22Rv1 (cell line): Measurements from ENCODE around the gene MTHFR.

Source experiments
- H3K27ac ChIP-seq: fragments of 450-650 bp; 2 replicates; pipeline ENCODE4 v1.5.1; 2017
- ZFX ChIP-seq: fragments of 450-650 bp; IDR thresholded peaks from 2 replicates; pipeline ENCODE4 v1.6.1; 2017; ENCODE audit warnings: antibody characterized with exemption, borderline replicate concordance
- TF ChIP-seq, protein P1 (sequence below): fragments of 450-650 bp; IDR thresholded peaks from 2 replicates; pipeline ENCODE4 v1.5.1; 2017; ENCODE audit warnings: mild to moderate bottlenecking

MTHFR gene

DNA sequence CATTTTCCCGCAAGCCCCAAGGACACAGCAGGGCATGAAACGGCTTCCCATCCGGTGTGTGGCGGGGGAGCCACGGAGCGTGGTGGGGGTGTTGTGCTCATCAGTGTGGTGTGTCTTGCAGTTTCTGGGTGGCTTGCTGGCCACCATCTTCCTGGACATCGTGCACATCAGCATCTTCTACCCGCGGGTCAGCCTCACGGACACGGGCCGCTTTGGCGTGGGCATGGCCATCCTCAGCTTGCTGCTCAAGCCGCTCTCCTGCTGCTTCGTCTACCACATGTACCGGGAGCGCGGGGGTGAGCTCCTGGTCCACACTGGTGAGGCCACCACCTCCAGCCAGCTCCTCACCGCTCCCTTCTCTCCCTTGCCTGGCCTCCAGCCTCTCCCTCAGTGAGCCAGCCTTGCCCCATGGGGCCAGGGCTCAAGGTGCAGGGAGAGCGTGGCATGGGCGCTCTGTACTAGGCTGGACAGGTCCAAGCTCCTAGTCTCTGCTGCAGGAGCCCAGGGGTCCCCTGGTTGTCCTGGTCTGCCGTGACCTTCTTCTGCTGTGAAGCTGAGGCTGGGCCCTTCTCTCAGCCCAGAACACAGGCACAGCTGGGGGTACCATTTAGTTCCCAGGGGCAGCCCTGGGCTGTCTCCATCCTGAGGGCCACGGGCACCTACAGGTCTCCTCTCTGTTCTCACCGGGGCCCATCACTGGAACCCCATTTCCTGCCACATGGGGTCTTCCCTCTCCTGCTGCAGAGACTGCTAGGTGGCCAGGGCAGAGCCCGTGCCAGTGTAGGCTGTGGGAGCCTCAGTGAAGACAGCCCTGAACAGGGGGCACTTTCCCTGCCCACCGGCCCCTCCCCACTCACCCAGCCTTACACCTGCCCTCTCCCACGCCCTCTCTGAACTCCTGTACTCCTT is 57.2 kb downstream of the MTHFR start:
- no peak for TF ChIP-seq ZFX
- TF ChIP-seq, protein P1, sequence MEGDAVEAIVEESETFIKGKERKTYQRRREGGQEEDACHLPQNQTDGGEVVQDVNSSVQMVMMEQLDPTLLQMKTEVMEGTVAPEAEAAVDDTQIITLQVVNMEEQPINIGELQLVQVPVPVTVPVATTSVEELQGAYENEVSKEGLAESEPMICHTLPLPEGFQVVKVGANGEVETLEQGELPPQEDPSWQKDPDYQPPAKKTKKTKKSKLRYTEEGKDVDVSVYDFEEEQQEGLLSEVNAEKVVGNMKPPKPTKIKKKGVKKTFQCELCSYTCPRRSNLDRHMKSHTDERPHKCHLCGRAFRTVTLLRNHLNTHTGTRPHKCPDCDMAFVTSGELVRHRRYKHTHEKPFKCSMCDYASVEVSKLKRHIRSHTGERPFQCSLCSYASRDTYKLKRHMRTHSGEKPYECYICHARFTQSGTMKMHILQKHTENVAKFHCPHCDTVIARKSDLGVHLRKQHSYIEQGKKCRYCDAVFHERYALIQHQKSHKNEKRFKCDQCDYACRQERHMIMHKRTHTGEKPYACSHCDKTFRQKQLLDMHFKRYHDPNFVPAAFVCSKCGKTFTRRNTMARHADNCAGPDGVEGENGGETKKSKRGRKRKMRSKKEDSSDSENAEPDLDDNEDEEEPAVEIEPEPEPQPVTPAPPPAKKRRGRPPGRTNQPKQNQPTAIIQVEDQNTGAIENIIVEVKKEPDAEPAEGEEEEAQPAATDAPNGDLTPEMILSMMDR, result no peak
- H3K27ac ChIP-seq, result no peak overlapping the region

- no peak overlapping the region for H3K27ac ChIP-seq
Observed at GRCh38 chr1:11746795-11747487, 58.8 kb downstream of the MTHFR start.

GRCh38 chr1:11746092-11746491 is 59.7 kb downstream of the MTHFR start:
- TF ChIP-seq ZFX, result no peak
- TF ChIP-seq, protein P1, result no peak
- H3K27ac ChIP-seq, result no peak overlapping the region

More at GRCh38 chr1:11746795-11747487, 58.8 kb downstream of the MTHFR start:
- TF ChIP-seq, protein P1, result no peak
- no peak for TF ChIP-seq ZFX

GRCh38 chr1:11744287-11744686 is 61.5 kb downstream of the MTHFR start:
- TF ChIP-seq ZFX, result no peak
- TF ChIP-seq, protein P1, result no peak
- H3K27ac ChIP-seq, result no peak overlapping the region

DNA sequence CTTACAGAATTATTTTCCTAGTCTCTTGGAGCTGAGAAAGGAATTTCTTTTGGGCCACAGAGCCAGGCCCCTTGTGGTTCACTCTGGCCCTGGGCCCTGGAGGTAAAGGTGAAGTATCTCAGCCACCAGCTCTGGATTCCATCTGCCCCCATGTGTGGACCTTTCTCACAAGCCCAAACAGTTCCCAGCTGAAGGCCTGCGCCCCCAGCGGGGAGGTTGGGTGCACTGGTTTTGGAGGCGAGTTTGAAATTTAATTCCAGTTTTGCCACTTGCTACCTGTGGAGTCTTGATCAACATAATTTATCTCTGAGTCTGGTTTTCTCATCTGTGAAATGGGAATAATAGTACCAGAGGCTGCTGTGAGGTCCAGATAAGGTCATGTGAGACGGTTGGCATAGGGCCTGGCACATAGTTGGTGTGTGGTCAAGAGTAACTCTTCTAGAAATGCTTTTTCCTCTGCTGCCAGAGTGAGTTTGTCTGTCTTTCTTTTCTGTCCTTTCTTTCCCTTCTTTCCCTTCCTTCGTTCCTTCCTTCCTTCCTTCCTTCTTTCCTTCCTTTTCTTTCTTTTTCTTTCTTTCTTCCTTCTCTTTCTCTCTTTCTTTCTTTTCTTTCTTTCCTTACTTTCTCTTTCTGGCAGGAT is 63.7 kb downstream of the MTHFR start:
- no peak for TF ChIP-seq ZFX
- TF ChIP-seq, protein P1, result no peak

DNA sequence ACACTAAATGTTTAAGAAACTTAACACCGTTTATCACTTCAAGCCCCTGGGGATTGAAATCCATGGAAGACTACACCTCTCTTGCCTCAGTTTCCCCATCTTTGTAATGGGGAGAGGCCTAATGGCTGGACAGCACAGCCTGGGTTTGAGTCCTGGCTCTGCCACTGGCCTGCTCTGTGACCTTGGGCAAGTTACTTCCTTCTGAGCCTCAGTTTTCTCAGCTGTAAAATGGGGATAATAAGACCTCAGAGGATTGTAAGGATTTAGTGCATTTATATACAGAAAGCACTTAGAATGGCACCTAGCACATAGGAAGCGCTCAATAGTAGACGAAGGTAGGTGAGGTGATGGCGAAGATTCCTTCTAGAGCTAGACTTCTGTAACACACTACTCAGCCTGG is 64.3 kb downstream of the MTHFR start:
- TF ChIP-seq, protein P1, result no peak
- TF ChIP-seq ZFX, result no peak
- no peak overlapping the region for H3K27ac ChIP-seq

More for the DNA sequence above, 63.7 kb downstream of the MTHFR start:
- H3K27ac ChIP-seq, result no peak overlapping the region
